ENCODE results near the gene SLC1A1.
"Not testable (repeated sequence)": the region's sequence is repeated elsewhere in the genome, so short reads cannot be mapped to it uniquely, and the experiment has no call there.

SLC1A1 gene

DNA sequence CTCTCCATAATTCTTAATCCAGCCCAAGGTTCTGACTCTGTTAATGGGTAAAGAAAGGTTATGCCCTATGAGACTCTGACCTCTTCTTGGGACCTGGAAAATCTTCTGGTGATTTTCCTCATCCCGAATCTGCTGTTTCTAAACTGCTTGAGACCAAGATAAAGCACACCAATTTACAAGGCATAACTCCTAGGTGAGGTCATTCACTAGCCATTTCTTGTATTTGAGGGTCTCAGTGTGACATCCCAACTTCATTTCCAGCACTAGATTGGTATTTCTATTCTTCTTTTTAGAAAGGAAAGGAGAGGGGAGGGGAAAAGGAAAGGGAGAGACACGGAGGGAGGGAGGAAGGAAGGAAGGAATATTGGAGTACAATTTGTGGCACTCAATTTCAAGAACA is 51.6 kb downstream of the SLC1A1 start:
- DNase-seq (ENCODE audit: low read depth): no peak

DNA sequence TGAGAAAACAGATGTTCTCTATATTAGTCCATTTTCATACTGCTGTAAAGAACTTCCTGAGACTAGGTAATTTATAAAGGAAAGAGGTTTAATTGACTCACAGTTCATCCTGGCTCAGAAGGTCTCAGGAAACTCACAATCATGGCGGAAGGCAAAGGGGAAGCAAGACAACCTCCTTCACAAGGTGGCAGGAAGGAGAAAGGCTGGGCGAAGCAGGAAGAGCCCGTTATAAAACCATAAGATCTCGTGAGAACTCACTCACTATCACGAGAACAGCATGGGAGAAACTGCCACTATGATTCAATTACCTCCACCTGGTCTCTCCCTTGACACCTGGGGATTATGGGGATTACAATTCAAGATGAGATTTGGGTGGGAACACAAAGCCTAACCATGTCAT is 54.4 kb downstream of the SLC1A1 start:
- not testable (repeated sequence) for DNase-seq (ENCODE audit: low read depth)

DNA sequence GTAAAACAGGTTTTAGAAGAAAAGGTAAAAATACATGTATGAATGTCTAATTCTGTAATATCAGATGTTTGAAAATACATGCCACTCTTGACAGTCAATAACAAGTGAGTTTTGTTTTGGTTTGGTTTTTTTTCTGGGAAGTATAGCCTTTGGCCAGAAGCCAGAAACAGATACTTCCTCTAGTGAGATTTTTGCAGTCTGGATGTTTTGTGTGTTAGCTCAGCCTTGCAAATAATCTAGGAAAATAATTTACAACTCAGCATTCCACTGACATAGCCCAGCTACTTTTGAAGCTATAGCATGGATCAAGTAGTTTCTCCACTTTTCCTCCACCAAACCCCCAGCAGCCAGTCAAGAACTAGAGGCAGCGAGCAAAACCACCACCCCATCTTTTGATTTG is 56.7 kb downstream of the SLC1A1 start:
- DNase-seq (ENCODE audit: low read depth): no peak

DNA sequence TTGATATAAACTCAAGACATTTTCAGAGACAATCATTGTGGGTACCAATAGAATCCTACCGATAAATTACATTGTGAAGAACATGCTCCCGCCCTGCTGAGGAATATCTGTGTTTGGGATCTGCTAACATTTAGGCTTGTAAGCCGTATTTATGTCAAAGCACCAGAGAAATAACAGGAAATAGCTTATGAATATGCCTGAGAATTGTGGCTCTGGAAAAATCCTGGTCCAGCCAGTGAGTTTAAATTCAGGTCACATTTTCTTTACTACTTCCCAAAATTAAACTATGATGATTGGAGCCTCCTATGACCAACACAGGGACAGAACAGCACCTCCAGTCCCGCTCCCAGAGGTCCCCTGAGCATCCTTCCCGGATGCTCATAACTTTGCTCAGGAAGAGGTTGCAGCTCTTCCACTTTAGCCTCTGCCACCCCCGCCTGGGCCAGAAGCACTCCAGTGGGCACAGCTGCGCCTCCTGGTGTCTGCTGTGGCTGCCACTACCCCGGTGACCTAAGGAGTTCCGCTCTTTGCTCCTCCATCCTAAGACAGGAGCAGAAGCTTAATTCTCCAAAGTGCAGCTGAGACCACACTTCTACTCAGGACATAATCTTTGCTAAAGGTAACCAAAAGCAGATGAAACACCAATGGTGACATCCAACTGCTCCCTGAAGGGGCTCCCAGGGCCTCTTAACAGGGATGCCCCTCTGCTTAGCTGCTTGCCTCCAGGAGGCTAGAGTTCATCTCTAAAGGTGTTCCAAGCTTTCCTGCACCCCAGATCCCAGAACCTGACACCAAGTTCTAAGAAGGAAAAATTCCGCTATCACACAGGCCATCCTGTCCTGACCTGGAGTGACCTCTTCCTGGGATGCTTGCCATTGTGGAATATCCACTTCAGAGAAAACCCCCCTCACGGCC is 58.8 kb downstream of the SLC1A1 start:
- DNase-seq (ENCODE audit: low read depth): no peak

DNA sequence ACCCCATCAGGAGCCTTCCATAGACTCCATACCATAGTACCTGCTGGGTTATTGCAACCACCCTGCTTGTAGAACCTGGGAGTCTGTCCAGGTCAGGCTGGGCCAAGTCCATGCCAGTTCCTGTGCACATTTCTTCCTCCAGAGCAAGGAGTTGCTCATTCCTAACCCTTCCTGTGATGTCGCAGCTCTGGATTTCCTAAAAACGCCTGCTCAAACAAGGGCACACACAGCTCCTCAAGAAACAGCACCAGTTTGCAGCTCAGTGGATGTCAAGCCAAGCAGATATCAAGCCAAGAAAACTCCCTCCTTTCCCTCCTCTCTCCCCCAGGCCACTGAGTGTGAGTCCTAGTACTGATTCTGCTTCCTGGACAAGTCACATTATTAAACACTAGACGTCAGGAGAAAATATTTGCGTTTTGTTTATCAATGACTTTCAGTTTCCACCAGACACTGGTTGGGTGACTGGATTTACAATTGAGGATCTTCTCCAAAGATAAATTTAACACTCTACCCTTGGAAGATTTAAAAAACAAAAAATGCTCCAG is 59.6 kb downstream of the SLC1A1 start:
- DNase-seq (ENCODE audit: low read depth): no peak

DNA sequence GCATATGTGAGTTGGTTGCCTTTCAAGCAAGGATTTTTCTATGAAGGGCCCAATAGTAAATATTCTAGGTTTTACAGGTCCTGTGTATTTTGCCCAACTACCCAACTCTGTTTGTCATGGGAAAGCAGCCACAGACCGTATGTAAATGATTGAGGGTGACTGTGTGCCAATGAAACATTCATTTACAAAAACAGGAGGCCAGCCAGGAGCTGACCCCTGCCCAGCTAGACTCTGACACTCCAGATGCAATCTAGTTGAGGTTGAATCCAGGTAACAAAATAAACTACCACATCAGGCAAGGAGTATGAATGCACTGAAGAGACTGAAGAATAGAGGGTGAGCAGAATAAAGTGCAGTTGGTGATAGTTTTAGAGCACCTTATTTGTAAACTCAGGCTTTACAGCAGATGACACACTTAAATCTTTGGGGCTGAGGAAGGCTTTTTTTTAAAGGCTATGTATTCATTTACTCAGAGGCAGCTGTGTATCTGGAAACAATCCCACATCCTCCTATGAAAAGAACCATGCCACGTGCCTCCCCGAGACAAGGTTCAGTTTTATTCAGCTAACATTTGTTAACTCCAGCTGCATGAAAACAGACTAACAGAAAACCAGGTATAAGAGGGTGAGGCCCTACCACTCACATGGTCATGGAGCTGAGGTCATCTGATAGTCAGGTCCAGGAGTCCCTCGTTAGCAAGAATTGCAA is 60.7 kb downstream of the SLC1A1 start:
- DNase-seq (ENCODE audit: low read depth): no peak

DNA sequence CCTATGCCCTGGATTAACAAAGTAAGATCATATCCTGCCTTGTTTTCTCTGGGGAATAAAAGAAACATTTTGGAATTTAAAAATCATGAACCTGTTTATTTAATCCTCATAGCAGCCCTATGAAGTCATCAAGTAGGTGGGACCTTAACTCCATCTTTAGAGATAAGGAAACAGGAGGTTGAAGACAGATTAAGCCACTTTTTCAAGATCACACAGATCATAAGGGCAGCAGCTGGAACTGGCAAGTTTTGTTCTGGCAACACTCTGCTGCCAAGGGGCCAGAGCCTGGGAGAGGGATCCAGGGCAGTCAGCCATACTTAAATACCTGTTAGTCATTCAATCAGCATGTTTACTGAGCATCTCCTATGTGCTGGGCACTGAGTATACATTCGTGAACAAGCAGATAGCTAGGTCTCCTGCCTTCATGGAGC is 63.7 kb downstream of the SLC1A1 start:
- DNase-seq (ENCODE audit: low read depth): no peak

DNA sequence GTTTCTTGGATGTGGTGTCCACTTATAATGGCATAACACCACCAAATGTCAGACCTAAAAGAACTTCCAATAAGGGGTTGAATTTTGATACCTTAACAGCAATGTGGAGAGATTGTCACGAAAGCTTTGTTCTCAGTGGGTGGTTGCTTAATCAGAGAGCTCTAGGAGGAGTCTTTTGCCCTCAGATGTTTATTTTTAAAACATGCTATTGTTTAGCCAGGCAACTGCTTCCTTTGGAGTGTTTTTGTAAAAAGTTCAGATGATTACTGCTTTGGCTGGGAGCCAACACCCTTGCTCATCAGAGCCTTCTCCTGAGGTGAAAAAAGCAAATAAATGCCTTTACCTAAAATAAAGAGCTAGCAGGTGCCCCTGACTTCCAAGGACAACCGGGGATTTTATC is 65.0 kb downstream of the SLC1A1 start:
- peak; percentile 12 for DNase-seq (ENCODE audit: low read depth)

DNA sequence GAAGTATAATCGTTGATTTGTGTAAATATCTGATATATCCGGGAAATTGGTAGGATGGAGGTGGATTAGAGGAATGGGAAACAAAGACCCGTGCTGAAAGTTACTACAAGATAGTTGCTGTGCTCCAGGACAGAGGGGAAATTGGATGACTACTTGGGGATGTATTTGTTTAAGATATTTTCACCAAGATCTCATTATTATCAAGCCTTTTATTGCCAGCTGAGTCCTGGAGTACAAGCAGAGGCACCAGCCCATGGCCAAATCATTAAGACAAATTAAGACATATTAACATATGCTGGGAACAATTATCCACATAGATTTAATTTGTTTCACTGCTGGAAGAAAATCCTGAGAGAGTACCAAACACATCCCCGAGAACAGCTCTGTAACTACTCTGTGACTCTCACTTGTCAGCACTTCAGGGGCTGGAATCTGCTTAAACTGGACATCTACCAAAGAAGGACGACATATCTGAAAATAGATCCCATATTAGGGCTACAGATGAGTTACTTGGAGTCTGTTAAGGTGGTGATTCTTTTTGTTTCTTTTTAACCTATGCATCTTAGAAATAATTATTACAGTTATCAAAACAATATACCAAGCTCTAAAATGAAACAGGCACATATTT is 68.2 kb downstream of the SLC1A1 start:
- no peak for DNase-seq (ENCODE audit: low read depth)

DNA sequence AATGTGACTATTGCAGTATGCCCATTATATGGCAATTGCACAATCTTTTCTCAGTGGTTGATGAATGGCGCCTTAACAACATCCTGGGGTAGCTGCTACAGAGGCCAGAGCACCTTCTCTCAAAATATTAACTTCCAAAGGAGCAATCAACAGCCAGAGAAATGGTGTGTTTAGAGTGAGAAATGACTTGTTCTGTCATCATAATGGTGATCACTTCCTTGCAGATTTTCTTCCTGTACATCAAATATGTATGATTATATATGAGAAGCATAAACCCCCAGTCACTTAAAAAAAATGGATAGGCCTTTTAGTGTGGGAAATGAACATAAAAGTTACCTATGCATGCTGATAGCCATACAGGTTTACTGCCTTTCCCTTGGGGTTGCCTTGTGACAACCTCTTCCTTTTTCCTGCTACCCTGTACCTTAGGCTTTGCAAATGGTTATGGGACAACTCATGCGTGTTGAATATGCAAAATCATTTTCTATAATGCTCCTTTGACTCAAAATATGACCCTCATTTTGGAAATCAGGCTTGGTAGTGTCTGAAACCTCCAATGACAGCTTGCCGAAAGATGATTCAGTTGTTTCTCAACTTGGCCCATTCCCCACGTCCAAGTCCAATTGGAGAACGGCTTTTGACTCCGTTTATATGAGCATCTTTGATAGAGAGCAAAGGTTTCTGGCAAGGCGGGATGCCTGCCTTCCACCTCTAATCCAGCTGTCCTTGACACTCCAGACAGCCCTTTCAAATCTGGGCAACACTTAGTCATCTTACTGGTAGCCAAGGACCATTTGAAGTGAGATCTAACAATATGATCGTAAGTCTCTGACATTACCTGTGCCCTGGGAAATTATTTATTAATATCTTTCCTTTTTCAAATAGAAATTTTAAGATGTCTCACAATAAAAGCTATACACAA is 69.3 kb downstream of the SLC1A1 start:
- no peak for DNase-seq (ENCODE audit: low read depth)

DNA sequence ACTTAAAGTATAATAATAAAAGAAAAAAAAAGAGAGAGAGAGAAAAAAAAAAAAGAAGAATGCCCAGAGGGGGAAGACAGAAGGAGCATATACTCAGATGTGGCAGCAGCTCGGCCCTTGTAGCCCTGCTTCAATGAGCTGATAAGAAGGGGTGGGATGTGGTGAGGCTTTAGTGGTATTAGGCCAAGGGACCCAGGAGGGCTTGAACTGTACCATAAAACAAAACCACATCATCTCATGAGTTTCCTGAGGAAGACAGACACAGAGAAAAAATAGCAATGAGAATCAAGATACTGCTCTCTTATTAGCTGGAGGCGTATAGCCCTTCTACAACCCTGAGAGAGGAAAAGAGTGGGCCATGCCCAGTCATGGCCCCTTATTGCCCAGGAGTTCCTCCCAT is 72.8 kb downstream of the SLC1A1 start:
- no peak for DNase-seq (ENCODE audit: low read depth)

DNA sequence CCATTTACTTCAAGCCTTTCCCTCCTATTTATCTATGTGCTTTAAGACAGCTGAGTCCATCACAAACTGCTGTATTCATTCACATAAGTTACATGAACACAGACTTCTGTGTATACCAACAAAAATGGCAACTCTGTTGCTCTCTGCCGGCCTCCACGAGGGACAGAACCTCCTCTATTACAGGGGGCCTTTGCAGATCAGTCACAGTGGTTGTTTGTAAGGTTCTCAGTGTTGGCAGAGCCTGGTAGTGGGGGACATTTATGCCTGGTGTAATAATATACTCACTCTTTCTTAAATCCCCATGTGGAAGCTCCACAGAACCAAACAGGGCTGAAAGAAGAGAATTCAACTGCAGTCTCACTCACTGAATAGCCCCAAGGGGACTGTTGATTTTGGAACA is 76.5 kb downstream of the SLC1A1 start:
- no peak for DNase-seq (ENCODE audit: low read depth)

DNA sequence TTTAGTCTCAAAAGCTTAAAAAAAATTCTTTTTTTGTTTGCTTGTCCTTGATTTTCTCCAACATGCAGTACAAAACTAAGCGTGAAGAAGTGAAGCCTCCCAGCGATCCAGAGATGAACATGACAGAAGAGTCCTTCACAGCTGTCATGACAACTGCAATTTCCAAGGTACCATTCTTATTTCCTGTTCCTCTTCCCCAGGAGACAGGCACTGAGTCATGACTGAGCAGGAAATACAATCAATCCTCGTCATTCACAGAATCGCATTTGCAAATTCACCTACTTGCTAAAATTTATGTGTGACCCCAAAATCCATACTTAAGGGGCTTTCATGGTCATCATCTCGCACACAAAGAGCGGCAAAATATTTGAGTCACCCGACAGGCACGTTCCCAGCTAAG is 77.3 kb downstream of the SLC1A1 start:
- DNase-seq (ENCODE audit: low read depth): no peak

DNA sequence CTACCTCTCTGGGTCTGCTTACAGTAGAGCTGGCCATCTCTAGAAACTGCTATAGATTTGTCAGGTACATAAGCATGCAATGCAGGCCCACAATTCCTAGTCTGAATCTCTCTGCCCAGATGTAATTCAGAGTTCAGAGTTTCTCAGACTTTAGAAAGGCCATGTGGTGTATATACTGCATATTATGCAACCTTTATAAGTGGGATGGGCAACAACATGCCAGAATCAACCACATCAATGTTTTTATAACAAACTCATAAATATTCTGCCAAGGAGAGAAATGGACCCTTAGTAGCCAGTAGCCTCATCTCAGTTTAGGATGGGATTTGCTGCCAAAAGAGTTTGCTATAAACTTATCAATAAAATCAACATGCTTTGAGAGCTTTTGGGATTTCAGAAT is 78.8 kb downstream of the SLC1A1 start:
- DNase-seq (ENCODE audit: low read depth): no peak

DNA sequence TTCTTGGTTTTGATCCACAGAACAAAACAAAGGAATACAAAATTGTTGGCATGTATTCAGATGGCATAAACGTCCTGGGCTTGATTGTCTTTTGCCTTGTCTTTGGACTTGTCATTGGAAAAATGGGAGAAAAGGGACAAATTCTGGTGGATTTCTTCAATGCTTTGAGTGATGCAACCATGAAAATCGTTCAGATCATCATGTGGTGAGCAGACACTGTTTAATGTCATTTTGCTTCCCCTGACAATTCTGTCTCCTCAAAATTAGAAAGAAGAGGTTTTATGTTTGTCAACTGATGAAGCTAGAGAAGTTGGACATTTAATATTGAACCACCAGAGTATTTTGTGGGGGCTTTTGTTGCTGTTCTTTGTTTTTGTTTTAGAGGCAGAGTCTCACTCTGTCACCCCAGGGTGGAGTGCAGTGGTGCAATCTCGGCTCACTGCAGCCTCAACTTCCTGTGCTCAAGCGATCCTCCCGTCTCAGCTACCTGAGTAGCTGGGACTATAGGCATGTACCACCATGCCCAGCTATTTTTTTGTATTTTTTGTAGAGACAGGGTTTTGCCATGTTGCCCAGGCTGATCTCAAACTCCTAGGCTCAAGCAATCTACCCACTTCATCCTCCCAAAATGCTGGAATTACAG is 82.0 kb downstream of the SLC1A1 start:
- DNase-seq (ENCODE audit: low read depth): peak; percentile 7

DNA sequence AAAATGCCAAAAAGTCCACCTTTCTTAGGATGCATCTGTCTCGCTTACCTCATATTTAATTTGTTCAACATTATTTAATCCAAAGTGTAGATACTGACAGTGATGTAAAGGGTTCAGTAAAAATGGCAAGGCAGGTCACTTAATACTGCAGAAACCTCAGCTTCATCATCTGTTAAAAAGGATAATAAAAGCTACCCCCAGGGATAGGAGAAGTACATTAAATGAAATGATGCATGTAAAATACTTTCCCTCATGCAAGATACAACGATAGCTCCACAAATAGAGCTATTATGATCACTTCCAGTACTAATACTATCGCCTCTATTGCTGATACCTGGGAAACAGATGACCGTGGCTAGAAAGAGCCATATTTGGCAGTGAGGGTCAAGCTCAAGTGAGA is 82.9 kb downstream of the SLC1A1 start:
- DNase-seq (ENCODE audit: low read depth): no peak

DNA sequence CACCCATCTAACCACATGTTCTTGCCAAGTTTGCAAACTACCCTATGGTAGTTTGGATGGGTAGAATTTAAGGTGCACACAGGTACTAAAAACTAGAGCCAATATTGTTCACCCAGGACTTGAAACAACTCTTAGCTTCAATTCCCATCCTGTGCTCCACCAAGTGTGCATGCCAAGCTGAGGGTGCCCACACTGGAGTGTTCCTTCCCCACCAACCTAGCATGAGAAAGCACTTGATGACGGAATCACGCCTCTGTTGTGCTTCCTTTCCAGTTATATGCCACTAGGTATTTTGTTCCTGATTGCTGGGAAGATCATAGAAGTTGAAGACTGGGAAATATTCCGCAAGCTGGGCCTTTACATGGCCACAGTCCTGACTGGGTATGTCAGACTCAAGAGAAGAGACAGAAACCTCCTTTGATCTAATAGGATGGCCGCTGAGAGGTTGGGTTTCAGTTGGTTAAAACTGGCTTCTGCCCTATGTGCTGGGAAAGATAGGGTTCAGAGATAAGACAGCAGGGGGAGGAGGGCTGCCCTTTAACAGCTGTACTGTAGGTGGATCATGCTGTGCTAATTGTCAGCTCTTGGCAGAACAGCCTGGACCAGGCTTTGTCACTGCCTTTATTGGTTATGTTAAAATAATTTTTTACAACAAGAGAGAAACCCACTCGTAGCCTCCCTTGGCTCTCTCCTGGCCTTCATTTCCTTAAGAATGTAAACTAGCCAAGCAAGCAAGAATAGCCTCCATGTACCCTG is 83.5 kb downstream of the SLC1A1 start:
- DNase-seq (ENCODE audit: low read depth): no peak

DNA sequence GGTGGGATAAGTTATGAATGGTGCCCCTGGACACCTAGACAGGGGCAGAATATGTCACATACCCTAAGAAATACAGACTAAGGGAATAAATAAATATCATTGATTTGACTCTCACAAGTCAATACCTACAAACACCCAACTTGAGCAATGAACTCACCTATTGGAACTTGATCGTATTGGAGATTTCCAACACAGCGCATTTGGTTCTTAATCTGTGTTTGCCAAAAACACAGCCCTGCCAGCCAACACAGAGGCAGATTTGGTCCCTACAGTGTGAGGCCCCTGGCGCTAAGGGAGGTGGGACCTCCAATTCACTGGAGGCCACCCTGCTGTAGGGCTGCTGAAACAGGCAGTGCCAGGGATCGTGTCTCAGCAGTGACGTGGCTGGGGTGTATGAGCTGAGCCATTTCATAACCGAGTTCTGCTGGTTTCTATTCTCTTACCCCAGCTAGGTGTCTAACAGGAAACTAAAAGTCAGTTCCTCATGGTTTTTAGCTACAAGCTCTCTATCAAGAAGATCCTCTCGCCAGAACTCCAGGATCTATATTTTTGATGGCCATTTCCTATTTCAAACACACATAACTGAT is 84.5 kb downstream of the SLC1A1 start:
- no peak for DNase-seq (ENCODE audit: low read depth)

DNA sequence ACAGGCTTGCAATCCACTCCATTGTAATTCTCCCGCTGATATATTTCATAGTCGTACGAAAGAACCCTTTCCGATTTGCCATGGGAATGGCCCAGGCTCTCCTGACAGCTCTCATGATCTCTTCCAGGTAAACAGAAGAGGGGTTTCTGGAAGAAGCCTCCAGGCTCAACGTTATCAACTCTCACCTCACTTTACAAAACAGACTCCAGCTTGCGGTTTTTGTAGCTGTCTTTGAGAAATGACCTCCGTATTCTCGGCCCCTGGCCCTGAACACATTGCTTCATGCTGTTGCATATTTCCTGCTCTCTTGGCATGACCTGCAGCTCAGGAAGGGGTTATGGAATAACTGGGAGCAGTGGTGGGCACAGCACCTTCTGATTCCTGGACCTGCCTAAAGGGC is 85.7 kb downstream of the SLC1A1 start:
- no peak for DNase-seq (ENCODE audit: low read depth)

DNA sequence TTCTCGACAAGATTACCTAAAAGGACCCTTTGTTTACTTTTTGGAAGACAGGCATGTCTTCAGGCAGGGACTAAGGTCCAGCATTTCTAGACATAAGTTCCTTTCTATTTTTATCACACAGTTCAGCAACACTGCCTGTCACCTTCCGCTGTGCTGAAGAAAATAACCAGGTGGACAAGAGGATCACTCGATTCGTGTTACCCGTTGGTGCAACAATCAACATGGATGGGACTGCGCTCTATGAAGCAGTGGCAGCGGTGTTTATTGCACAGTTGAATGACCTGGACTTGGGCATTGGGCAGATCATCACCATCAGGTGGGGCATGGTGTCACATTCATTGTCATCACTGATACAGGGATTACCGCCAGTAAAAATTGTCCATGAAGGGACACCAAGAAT is 86.2 kb downstream of the SLC1A1 start:
- no peak for DNase-seq (ENCODE audit: low read depth)
